Inferior parietal cortex (tissue), 1 donor: ENCODE results near the gene AK4.
A peak's percentile ranks its signal among the peaks of the same experiment; 100 is the strongest.
"Not testable (repeated sequence)": the region's sequence is repeated elsewhere in the genome, so short reads cannot be mapped to it uniquely, and the experiment has no call there.

Source experiments
- DNase-seq: peaks from one replicate; pipeline ENCODE4 v3.0.0-alpha.2; 2016; ENCODE audit errors: extremely low spot score

The AK4 gene

DNA sequence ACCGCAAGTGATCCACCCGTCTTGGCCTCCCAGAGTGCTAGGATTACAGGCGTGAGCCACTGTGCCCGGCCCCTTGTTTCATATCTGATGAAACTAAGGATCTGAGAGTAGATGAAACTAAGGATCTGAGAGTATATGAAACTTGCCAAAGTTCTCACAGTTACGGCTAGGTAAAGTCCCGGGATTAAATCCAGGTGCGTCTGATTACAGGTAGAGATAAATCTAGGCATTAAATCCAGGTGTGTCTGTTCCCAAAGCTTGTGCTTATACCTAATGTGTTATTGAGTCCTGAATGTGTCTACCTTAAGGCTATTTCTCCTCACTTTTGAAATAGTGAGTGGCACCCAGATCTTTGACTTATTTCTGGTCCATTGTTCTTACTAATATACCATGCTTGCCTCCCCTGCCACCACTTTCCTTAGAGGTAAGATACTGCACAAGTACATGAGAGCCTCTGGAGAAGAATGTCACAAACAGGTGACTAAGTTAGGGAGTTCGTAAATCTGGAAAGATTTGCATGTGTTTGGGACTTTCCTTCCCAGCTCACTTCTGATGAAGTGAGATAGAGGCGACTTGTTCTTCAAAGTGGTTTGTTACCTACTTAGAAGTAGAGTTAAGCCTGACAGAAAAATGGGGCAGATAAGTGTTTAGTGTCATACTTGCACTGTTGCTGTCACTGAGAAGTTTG is 66.5 kb downstream of the AK4 start:
- no peak for DNase-seq

DNA sequence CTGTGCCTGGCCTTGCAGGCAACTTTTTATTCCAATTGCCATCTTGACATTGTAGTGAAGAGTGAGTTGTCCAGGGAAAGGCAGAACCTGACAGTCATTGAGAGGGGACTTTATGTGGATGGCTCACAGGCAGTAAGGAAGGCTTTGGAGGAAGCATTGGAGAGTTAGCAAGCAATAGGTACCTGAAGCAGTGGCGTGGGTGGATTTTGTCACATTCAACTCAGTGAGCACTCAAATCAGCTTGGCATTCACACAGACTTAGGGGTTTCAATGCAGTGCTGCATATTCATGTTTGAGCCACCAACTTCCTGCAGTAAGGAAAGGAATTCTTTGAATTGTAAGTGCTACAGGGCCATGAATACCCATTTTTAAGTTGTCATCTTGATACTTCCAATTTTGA is 69.0 kb downstream of the AK4 start:
- DNase-seq, result no peak

DNA sequence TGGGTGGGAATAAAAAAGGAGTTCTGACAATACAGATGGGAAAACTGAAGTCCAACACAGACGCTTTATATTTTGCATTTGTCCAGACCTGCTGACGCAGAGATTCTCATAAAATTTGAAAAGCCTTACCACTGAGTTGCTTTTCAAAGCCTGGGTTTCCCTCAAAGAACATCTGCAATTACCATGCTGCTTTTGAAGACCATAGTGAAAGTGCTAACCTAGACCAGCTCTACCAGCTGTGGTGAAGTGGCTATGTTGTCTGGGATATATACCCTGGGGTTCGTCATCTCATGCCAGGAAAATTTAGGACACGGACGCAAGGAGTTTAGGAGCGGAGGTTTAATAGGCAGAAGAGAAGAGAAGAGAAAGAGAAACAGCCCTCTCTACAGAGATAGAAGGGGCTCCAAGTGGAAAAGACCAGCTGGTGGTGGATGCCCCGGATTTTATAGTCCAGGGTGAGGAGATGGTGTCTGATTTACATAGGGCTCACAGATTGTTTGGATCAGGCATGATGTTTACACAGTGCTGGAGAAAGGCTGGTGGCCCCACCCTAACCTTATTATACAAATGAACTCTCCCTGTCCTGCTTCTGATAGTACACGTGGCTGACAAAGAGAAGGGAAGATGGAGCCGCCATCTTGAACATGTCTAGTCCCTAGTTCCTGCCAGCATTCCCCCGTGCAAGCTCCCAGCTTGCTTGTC is 73.8 kb downstream of the AK4 start:
- no peak for DNase-seq

DNA sequence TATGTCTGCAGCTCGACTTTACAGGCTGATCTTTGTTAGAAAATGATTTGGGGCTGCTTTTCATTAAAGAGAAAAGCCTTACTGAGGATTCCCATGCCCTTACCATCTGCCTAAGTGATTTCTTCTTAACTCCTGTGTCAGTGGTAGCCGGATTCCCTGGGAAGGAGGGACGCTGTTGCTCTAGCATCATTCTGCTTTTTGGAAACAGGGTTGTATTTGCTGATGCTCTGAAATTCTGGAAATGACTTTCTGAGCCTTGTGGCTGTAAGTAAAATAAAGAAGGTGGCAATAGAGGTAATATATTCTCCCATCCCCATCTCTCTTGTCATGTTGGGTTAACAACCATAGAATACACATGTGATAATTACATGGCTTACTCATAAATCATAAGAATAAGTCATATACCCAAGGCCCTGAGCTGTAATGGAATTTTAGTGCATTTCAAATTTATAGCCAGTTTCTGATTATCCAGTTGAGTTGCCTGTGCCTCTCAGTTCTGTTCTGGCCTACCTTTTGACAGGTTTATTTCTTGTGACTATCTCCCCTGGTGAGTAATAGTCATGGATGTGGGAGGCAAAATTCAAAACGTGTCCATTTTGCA is 74.4 kb downstream of the AK4 start:
- no peak for DNase-seq

DNA sequence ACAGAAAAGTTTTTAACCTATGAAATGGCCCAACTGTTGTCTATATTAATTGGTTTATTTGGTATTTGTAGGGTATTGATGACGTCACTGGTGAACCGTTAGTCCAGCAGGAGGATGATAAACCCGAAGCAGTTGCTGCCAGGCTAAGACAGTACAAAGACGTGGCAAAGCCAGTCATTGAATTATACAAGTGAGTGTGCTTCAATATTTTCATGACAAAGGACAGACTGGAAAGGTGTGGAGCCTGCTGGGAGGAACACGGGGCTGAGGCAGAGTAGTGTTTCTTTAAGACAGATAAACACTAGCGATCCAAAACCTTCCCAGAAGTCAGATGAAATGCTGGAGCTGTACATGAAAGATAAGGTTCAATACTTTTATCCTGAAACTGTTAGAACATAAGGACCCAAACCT is 76.7 kb downstream of the AK4 start:
- no peak for DNase-seq

DNA sequence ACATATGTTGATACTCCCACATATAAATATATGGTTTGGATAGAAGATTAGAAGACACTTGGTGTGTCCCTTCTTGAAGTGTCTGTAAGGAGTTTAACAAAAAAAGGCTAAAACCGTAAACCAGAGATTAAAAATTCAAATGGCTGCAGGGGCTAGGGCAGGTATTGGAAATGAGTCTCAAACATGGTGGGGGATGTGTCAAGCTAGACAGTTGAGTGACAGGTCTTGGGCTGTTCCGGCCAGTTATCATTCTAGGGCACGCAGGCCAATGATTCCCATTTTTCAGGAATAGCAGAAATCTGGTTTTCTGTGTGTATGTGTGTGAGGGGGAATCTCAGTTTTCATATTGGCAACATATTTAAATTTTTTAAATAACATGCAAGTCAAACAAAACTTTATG is 77.2 kb downstream of the AK4 start:
- DNase-seq, result no peak

DNA sequence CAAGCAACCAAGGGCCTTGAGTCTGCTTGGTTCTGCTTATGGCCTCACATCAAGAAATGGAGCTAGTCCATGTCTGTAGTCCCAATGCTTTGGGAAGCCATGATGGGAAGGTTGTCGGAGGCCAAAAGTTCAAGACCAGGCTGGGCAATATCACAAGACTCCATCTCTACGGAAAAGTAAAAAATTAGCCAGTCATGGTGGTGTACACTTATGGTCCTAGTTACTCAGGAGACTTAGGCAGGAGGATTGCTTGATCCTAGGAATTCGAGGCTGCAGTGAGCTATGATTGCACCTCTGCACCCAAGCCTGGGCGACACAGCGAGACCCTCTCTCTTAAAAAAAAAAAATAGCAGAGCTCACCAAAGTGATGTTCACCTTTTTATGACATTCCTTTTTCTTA is 81.2 kb downstream of the AK4 start:
- DNase-seq, result no peak

DNA sequence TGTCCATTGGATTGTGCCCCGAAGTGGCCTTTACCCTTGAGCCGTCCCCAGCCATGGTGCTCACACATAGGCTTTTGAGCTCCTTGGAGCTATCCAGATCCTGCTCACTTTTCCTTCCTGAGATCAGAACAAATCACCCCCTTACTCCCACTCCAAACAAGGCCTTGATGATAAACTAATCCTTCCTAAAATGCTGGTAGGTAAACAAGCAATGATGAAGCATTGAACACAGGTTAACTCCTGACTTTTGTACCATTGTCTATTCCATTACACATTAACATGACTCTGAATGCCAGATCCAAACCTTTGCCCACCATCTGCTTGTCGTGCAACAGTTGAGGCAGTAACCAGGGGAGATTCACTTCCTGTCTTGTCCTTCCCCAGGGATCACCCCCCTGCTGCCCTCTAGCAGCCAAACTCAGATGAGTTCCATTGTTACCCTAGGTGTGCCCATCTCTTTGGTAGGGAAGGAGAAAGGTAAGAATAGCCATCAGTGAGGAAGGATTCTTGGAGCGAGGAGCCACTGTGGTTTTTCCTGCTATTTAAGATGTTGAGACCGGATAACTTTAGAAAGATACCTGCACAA is 81.8 kb downstream of the AK4 start:
- no peak for DNase-seq

DNA sequence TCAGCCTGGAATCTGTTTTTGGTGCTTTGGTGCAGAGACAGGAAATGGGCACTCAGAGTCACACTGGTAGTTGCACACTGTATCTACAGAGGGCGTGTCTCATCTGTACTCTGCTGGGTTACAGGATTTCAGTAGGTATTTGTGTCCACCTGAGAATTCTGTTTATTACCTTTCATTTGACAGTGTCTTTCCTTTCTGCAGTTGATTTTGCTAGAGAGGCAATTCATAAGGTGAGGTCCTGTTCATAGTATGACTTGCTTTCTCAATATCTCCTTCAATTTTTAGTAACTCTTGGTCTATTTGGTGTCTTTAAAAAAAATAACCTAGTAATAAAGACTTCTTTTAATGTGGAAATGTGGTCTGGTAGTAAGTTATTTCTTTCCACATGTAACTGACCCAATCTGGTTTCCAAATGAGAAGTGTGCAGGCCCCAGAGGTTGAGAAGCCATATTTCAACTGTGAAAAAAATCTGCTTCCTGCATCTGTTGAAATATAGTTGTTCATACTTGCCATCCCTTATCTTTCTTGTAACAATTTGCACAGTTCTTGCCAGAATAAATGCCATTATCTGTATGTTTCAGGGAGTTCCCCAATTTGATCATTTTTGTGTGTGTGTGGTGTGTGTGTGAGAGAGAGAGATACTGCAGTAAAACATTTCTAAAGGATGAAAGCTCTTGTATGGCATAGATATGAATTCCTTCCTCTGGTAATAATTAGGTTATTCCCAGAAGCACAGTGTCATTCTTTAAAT is 82.9 kb downstream of the AK4 start:
- no peak for DNase-seq

DNA sequence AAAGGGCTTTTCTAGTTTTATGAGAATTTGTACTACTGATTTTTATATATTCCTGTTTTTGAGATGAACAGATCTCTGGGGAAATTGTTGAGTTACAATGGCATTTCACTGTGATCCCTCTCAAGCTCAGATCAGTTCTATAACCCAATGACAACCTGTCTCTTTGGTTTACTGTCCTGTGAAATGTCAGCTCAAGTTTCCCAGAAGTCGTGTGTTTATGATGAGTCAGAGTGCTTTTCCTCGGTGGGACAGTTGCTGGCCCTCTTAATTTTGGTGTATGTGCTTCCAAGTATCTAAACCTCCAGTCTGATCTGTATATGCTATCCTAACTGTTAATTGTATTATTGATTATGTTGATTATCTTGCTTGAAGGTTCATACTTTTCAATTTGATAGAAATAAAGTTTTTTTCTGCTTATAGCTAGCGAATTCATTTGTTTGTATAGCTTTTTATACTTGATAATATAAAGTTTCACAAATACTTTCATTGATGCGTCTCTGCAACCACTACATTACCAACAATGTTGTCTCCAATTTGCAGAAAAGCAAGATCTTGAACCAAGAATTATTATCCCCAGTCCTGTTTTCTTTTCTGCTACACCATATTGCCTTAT is 83.8 kb downstream of the AK4 start:
- no peak for DNase-seq

DNA sequence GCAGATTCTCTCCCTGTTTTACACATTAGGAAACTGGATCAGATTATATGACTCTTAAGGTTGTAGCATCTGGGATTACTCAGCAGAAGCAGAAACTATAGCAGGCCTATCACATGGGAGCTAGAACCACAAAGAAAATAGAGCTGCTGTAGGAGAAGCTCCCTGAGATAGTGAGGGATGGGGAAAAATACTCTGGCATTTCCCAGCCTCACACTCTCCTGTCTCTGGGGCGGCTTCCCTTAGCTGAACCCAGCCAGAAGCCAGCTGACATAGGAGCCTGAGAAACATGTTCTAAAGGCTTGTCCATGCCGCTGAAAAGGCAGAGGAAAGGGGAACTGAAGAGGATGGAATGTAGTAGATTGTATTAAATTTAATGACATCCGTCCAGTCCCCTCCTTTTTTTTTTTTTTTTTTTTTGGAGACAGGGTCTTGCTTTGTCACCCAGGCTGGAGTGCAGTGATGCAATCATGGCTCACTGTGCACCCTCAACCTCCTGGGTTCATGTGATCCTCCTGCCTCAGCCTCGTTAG is 84.5 kb downstream of the AK4 start:
- DNase-seq, result no peak

DNA sequence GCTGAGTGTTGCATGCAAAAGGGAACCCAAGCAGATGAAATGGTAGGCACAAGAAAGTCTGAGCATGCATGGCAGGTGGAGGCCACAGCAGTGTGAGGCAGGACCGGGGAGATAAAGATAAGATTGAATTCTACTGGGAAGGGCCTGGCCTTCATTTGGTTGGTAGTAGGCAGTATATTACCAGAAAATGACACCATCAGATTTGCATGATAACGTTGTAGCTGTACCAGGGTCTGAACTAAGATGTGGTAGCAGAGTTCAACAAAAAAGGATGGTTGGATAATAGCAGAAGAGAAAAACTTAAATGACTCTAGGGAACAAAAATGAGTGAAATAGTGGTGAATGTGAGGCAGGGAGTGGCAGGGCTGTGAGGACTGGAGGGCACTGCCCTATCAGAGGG is 85.8 kb downstream of the AK4 start:
- no peak for DNase-seq

DNA sequence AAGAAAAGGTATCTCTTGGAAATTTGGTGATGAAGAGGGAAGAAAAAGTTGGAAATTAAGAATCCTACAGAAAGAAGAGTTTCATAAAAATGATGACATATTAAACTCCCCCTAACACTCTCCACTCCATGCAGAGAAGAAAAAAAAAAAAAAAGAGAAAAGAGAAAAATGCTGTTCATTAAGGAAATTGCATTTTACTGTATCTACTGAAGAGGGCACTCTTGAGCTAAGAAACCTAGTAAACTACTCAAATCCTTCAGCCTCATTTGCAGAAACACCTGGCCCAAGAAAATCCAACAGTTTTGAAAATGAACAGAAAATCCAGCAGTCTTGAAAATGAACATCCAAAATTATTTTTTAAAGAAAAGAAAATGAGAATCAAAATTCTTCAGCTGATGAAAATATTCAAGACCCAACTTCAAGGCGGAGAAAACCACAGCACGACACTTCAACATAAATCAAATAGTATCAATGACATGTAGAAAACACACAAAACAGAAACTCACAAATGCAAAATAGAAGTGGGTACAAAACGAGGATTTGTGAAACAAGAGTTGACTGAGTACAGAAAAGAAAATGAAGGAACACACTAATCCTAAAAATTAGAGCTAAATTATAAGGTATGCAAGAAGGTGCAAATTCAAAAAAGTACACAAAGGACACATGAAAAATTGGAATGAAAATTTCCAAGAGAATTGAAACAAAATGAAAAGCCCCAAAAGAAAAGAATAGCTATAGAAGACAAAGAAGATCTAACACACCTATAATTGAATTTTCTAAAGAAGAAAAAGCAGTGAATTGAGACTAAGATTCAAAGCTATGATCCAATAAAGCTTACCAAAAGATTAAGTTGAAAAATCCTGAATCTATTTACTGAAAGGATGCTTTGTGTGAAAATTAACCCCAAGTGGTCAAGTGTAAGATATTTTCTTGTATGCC is 88.1 kb downstream of the AK4 start:
- DNase-seq, result peak; percentile 74

DNA sequence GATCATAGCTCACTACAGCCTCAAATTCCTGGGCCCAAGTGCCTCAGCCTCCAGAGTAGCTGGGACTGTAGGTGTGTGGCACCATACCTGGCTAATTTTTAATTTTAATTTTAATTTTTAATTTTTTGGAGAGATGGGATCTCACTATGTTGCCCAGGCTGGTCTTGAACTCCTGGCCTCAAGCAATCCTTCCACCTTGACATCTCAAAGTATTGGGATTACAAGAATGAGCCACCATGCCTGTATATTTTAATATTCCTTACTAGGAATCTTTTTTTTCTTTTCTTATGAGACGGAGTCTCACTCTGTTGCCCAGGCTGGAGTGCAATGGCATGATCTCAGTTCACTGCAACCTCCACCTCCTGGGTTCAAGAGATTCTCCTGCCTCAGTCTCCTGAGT is 89.1 kb downstream of the AK4 start:
- not testable (repeated sequence) for DNase-seq

DNA sequence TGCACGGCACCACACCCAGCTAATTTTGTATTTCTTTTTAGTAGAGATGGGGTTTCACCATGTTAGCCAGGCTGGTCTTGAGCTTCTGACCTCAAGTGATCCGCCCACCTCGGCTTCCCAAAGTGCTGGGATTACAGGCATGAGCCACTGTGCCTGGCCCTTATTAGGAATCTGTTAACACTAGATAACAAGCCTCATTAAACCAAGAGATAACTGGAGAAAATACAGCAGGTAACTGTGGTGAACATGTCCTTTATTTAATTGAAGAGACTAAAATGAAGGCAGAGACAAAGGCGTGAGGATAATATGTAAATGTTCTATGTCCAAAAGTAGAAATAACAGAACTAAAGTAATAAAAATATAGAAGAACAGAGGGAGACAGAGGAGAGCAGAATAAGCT is 89.5 kb downstream of the AK4 start:
- no peak for DNase-seq

DNA sequence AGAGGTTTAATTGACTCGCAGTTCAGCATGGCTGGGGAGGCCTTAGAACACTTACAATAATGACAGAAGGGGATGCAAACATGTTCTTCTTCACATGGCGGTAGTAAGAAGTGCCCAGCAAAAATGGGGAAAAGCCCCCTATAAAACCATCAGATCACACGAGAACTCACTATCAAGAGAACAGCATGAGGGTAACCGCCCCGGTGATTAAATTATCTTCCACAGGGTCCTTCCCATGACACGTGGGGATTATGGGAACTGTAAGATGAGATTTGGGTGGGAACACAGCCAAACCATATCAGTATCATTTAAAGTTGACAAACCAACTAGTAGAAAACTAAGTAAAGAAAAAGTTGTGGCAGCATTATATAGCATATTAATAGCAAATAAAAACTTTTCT is 90.0 kb downstream of the AK4 start:
- DNase-seq, result no peak

DNA sequence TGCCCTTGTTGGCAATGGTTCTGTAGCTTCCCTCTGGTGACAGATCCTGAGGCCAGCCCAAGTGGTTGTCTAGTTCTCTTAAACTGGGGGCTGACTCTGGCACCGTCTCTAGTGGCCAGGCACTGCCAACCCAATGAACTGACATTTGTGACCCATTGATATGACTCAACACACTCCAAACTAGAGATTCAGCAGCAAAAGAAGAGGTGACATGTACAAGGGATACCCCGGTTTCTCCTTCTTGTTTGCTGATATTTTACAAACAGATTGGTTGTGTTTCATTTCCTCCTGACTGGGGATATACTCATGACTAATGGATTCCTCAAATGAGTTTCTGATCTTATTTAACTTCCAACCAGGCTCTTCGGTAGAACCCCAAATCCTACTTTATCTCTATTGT is 95.5 kb downstream of the AK4 start:
- no peak for DNase-seq

DNA sequence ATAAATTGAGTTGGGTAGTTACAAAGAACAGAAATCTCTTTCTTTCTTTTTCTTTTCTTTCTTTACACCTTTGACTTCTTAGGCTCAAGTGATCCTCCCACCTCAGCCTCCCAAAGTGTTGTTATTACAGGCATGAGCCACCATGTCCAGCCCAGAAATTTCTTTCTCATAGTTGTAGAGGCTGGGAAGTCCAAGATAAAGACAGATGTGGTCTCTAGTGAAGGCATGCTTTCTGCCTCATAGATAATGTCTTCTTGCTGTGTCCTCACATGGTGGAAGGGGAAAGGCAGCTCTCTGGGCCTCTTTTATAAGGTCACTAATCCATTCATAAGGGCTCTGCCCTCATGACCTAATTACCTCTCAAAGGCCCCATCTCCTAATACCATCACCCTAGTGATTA is 97.3 kb downstream of the AK4 start:
- no peak for DNase-seq

DNA sequence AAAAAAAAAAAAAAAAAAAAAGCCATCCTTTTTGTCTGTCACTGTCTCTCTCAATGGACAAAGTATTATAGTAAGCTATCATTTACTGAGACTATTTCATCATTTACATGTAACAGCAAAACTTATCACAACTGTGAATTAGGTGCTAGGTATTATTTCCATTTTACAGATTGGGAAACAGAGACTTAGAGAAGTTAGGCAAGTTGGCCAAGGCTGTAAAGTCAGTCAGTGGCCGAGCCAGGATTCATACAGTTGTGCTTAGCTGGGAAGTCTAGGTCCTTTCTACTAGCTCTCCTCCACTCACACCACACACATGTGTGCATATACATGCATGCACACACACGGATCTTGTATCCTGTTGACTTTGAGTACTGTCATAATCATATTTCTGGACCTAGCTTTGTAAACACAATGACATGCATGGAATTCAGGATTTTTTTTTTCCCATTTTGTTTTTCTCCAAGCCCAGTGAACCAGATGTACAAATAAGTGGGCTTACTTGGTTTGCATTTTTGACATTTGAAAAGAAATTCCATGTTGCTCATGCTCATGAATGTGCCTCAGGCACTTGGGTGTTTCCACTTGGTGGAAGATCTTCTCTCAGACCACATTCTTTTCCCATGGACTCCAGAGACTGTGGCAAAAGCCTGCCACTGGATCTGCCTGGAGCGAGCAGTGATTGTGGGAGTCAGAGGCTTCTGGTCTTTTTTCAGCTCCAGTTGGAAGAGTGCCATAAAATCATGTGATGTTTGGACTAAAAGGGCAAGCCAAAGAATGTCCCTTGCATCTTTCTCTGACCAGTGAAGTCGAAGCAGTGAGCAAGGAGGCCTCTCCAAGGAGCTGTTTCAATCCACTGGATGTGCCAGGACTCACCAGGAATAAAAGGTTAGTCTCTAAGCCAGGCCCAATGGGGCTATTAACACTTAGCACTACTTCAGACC is 99.7 kb downstream of the AK4 start:
- peak; percentile 82 for DNase-seq
